HCT116 (cell line): Measurements from ENCODE around the gene ITPK1.

Source experiments
- CTCF ChIP-seq, 3 experiments: fragments of 200-600 bp in 1 of 3; sonication (generic) in 1 of 3; IDR thresholded peaks in 2 of 3; conservative IDR thresholded peaks in 1 of 3; 2 replicates each; pipeline ENCODE4 v1.5.1; 2012 to 2017; ENCODE audit warnings: low read depth in 2 of 3, low read length in 2 of 3, antibody characterized with exemption in 1 of 3, borderline replicate concordance in 1 of 3, control low read depth in 1 of 3, mild to moderate bottlenecking in 1 of 3, mixed read lengths in 1 of 3, mixed run types in 1 of 3, moderate library complexity in 1 of 3; ENCODE audit not compliant: insufficient read depth in 1 of 3
- EZH2 ChIP-seq: fragments of 200-600 bp; sonication (generic); IDR thresholded peaks from 2 replicates; pipeline ENCODE4 v1.6.1; 2017; ENCODE audit warnings: antibody characterized with exemption, mixed run types
- SIN3A ChIP-seq: IDR thresholded peaks from 2 replicates; pipeline ENCODE4 v1.6.1; 2012; ENCODE audit warnings: low read depth
- YY1 ChIP-seq: IDR thresholded peaks from 2 replicates; pipeline ENCODE4 v1.6.1; 2011; ENCODE audit warnings: low read length, low read depth, moderate library complexity, mild to moderate bottlenecking; ENCODE audit not compliant: insufficient replicate concordance; ENCODE audit errors: extremely low read depth

DNA sequence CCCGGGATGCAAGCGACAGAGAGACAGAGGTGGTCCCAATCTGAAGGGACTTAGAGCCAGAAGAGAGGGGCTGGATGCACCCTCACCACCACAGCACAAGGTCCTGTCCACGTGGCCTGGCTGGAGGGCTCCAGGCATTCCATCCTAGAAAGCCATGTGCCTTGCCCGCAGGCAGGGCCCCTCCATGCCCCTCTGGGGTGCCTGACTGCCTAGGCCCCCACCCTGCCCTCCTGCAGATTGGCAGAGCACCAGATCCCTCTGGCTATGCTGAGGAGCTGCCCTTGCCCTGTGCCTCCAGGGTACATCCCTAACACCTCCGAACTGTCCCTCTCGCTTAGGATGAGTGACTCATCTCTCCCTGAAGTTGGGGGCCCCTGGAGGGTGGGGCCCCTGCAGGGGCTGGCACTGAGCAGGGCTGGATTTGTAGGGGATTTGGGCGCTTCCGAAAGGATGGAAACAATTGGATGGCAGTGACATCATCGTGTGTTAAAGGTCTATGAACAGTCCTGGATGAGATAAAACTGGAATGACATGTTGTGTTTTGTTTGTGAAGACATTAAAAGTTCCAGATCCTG lies 141.8 kb downstream of the ITPK1 start:
- TF ChIP-seq CTCF (IDR thresholded peaks at IDR 0.05 in 2 of 3, conservative IDR thresholded peaks at IDR 0.05 in 1 of 3; ENCODE audit: borderline replicate concordance in 1 of 3, insufficient read depth in 1 of 3, low read depth in 2 of 3, low read length in 2 of 3): no peak
- no peak for TF ChIP-seq EZH2
- TF ChIP-seq SIN3A: no peak
- TF ChIP-seq YY1: no peak
